HL-60 (cell line): ENCODE data around the gene NDUFA8.
A peak's percentile ranks its signal among the peaks of the same experiment; 100 is the strongest.

ENCODE experiments used
- DNase-seq, 2 experiments: peaks; one replicate each; pipeline ENCODE4 v3.0.0-alpha.2; 2010 to 2020; ENCODE audit warnings: low read depth in 1 of 2, low spot score in 1 of 2
- H3K27ac ChIP-seq: fragments of 250-450 bp; sonication (Bioruptor Pico); replicated peaks from 2 replicates; pipeline ENCODE4 v1.5.1; 2020; ENCODE audit warnings: mild to moderate bottlenecking, moderate library complexity
- H3K27me3 ChIP-seq: fragments of 250-450 bp; sonication (Bioruptor Pico); 2 replicates; pipeline ENCODE4 v1.5.1; 2021; ENCODE audit warnings: mild to moderate bottlenecking, moderate library complexity; ENCODE audit not compliant: insufficient read depth, poor library complexity, severe bottlenecking
- H3K4me3 ChIP-seq: replicated peaks from 2 replicates; pipeline ENCODE4 v1.5.1; 2011; ENCODE audit warnings: mild to moderate bottlenecking, control low read depth, low read length; ENCODE audit not compliant: insufficient read depth
- CTCF ChIP-seq: IDR thresholded peaks from one replicate; pipeline ENCODE4 v1.5.1; 2011; ENCODE audit warnings: low read length, control low read depth, inconsistent platforms; ENCODE audit not compliant: insufficient read depth
- GABPA ChIP-seq: IDR thresholded peaks from 2 replicates; pipeline ENCODE4 v1.6.1; 2012; ENCODE audit warnings: low read depth
- POLR2AphosphoS5 ChIP-seq: IDR thresholded peaks from 2 replicates; pipeline ENCODE4 v1.6.1; 2012; ENCODE audit warnings: low read depth
- REST ChIP-seq: IDR thresholded peaks from 2 replicates; pipeline ENCODE4 v1.6.1; 2012; ENCODE audit warnings: low read depth; ENCODE audit not compliant: insufficient replicate concordance
- SPI1 ChIP-seq: IDR thresholded peaks from 2 replicates; pipeline ENCODE4 v1.6.1; 2012; ENCODE audit warnings: low read depth, mild to moderate bottlenecking, borderline replicate concordance

The NDUFA8 gene

GRCh38 chr9:122126331-122127261, 33.0 kb downstream of the NDUFA8 start:
- Histone ChIP-seq H3K4me3 (peak overlapping the region; percentile 15), H3K27me3 (peaks cover 20% of the 10 kb centered on the region), H3K27ac (no peak overlapping the region)
- DNase-seq, result no peak
- TF ChIP-seq SPI1 (peak; percentile 48; the same call in 1 of the 2 replicates), POLR2AphosphoS5 (no peak)

GRCh38 chr9:122125509-122126330, 33.9 kb downstream of the NDUFA8 start:
- DNase-seq, result no peak
- Histone ChIP-seq H3K27ac (no peak overlapping the region), H3K4me3 (no peak overlapping the region), H3K27me3 (peaks cover 17% of the 10 kb centered on the region)
- TF ChIP-seq POLR2AphosphoS5 (no peak), REST (no peak), SPI1 (no peak), CTCF (no peak), GABPA (no peak)

- peak; percentile 29 to 70 for DNase-seq
- H3K27me3 ChIP-seq, result peaks cover 17% of the 10 kb centered on the region
- H3K4me3 ChIP-seq, result no peak overlapping the region
- no peak overlapping the region for H3K27ac ChIP-seq
- TF ChIP-seq REST, result no peak
- TF ChIP-seq SPI1, result no peak
- TF ChIP-seq POLR2AphosphoS5, result no peak
- TF ChIP-seq CTCF, result peak; percentile 81
- no peak for TF ChIP-seq GABPA
Measured at GRCh38 chr9:122125158-122125508, 34.4 kb downstream of the NDUFA8 start.

- Histone ChIP-seq H3K4me3 (no peak overlapping the region), H3K27ac (no peak overlapping the region), H3K27me3 (peaks cover 17% of the 10 kb centered on the region)
- no peak for DNase-seq
- no peak for TF ChIP-seq SPI1
- no peak for TF ChIP-seq GABPA
- no peak for TF ChIP-seq POLR2AphosphoS5
- no peak for TF ChIP-seq REST
- no peak for TF ChIP-seq CTCF
Measured at GRCh38 chr9:122124528-122124927, 35.1 kb downstream of the NDUFA8 start.
